ENCODE measurements around the gene IRAK1.
"Not testable (repeated sequence)": the region's sequence is repeated elsewhere in the genome, so short reads cannot be mapped to it uniquely, and the experiment has no call there.

IRAK1 gene

GRCh38 chrX:153989973-153990655 lies 29.6 kb downstream of the IRAK1 start:
- no peak overlapping the region for H3K27ac ChIP-seq

DNA sequence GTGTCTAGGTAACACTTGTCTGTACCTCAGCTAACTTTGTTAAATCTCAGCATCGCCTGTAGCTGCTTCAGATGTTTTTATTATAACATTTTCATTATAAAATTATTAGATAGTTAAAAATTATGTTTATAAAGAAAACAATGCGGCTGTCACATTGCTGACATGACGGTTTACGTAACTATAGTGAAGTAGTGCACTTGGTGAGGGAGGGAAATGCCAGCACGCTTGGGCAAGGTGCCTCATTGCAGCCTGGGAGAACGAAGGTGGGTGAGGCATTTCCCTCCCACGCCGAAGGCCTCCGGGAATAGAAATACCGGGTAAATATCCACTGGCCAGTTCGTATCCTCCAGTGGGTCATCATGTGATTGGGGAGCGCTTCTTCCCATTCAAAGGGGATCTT lies 31.2 kb downstream of the IRAK1 start:
- H3K27ac ChIP-seq: no peak overlapping the region
- TF ChIP-seq, protein P1, sequence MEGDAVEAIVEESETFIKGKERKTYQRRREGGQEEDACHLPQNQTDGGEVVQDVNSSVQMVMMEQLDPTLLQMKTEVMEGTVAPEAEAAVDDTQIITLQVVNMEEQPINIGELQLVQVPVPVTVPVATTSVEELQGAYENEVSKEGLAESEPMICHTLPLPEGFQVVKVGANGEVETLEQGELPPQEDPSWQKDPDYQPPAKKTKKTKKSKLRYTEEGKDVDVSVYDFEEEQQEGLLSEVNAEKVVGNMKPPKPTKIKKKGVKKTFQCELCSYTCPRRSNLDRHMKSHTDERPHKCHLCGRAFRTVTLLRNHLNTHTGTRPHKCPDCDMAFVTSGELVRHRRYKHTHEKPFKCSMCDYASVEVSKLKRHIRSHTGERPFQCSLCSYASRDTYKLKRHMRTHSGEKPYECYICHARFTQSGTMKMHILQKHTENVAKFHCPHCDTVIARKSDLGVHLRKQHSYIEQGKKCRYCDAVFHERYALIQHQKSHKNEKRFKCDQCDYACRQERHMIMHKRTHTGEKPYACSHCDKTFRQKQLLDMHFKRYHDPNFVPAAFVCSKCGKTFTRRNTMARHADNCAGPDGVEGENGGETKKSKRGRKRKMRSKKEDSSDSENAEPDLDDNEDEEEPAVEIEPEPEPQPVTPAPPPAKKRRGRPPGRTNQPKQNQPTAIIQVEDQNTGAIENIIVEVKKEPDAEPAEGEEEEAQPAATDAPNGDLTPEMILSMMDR (conservative IDR thresholded peaks at IDR 0.05): no peak

More at GRCh38 chrX:153989973-153990655, 29.6 kb downstream of the IRAK1 start:
- TF ChIP-seq, protein P1 (conservative IDR thresholded peaks at IDR 0.05): no peak

DNA sequence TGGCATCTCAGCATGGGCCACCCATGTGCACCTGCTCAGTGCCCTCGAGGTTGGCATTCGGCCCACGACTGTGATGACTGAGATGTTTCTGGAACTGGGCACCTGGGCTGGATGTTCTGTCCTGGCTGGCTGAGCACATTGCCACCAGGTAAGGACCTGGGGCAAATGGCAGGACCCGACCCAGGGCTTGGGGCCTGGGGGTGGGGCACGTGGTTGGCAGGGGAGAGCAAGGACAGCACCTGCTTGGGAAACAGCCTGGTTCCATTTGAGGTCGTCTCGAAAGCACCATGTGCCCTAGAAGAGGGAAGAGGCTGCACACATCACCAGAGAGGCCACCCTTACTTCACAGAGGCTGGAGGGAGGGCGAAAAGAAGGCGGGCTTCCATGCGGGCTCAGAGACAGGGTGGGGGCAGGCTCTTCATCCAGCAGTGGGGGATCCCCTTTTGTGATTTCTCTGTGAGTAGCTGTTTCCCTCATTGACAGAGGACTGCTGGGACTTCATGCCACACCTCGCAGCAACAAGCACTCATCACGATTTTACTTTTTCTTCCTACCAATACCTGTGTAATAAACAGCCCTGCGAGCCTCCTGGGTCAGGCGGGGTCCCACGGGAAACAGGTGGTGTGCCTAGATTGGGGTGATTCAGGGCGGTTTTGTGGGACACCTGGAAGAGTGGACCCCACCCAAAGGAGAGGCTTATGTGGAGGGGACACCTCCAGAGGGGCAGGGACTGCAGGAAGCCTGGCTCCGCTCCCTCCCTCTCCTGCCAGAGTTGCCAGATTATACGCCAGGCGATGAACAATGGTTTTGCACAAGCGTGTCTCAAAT lies 35.1 kb downstream of the IRAK1 start:
- peak overlapping the region; percentile 36 for H3K27ac ChIP-seq
- TF ChIP-seq, protein P1 (conservative IDR thresholded peaks at IDR 0.05): no peak

DNA sequence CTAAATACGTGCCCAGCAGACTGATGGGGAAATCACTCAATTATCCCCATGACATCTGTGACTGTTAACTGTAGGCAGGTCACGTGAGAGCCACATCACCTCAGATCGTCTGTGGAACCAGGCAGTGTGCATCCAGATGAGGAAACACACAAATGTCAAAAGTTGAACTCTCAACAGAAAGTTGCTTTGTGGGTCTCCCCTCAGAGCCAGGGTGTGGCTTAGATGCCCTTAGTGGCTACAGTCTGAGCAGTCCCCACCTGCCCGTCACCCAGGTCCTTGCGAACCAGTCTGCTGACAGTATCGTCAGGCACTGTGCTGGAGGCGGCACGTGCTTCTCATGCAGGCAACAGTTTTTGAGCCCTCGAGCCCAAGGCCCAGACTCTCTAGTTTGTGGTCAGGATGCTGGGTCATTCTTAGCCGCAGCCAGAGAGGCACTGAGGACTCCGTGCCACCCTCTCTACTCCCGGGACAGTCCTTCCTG lies 36.3 kb downstream of the IRAK1 start:
- H3K27ac ChIP-seq: no peak overlapping the region

GRCh38 chrX:153981771-153982533 lies 37.8 kb downstream of the IRAK1 start:
- TF ChIP-seq, protein P1 (conservative IDR thresholded peaks at IDR 0.05): no peak
- no peak overlapping the region for H3K27ac ChIP-seq

More for the DNA sequence above, 36.3 kb downstream of the IRAK1 start:
- TF ChIP-seq, protein P1 (conservative IDR thresholded peaks at IDR 0.05): no peak

GRCh38 chrX:153981231-153981630 lies 38.5 kb downstream of the IRAK1 start:
- no peak overlapping the region for H3K27ac ChIP-seq
- TF ChIP-seq, protein P1 (conservative IDR thresholded peaks at IDR 0.05): no peak

GRCh38 chrX:153980394-153980793 lies 39.3 kb downstream of the IRAK1 start:
- H3K27ac ChIP-seq: not testable (repeated sequence)
